ENCODE results near the gene PZP.

Gene PZP

DNA sequence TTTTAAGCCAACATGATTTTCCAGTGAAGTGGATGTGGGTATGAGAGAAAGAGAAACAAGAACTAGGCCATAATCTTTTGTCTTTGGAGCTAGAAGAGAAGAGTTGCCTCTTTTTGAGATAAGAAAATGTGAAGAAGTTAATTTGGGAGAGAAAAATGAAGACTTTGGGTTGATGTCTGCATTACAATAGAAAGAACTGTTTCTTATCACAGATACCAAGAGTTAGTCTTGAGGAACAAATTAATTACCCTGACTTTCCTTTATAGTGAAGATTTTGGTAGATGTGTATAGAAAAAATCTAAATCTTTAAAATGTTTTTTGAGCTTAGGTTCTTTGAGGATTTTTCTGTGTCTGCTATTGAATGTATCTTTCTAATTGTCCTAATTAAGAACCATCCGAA, 96.7 kb downstream of the PZP start:
- H3K9me3 ChIP-seq (ENCODE audit: insufficient read depth, low read depth, low read length): no peaks in the 10 kb centered on the region
- H3K4me3 ChIP-seq (ENCODE audit: low read length): no peak overlapping the region
- no peaks in the 10 kb centered on the region for H3K27me3 ChIP-seq (ENCODE audit: insufficient read depth, low read length)
- H3K27ac ChIP-seq (ENCODE audit: low read depth, low read length): no peak overlapping the region
- no peaks in the 10 kb centered on the region for H3K36me3 ChIP-seq (ENCODE audit: insufficient read depth, low read length)
- no peak overlapping the region for H3K9ac ChIP-seq (ENCODE audit: low read depth, low read length)
- no CpG with 5 or more reads among the region's 1 CpG for WGBS
- peaks cover 6% of the 10 kb centered on the region; the same call in 1 of the 2 replicates for H3K4me1 ChIP-seq (ENCODE audit: insufficient read depth, low read length)

DNA sequence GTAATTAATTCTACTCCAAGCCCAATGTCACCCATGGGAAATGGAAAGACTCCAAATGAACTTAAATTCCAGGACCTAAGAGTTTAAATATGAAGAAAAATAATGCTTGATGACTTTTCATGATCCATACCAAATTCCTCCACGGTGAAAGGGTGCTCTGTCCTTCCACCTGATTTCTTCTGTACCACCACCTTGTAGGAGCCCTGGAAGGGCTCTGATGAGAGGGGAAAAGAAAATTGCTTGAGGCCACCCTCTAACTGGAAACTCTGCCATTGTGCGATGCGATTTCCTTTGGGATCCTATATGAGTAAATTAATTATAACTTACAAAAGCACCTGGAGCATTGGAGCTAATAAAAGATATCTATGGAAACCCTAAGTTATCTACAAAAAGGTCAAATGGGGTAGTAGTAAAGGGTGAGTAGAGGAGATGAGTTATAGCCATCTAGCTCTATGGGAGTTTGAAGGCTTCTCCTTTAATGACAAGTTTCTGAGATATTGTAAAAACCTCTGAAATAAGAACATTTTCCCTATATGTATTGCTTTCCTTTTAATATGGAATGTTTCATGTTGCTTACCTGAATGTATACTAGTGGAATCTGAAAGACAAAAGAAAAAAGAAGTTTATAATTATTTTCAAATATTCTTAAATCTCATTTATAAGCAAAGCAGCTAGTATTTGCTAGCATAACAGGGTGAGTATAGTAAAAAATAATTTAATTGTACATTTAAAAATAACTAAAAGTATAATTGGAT, 98.3 kb downstream of the PZP start:
- Histone ChIP-seq H3K36me3 (ENCODE audit: insufficient read depth, low read length) (no peaks in the 10 kb centered on the region), H3K9me3 (ENCODE audit: insufficient read depth, low read depth, low read length) (no peaks in the 10 kb centered on the region), H3K27me3 (ENCODE audit: insufficient read depth, low read length) (no peaks in the 10 kb centered on the region), H3K9ac (ENCODE audit: low read depth, low read length) (no peak overlapping the region), H3K4me1 (ENCODE audit: insufficient read depth, low read length) (no peaks in the 10 kb centered on the region), H3K27ac (ENCODE audit: low read depth, low read length) (no peak overlapping the region), H3K4me3 (ENCODE audit: low read length) (no peak overlapping the region)
- WGBS: no CpG with 5 or more reads among the region's 3 CpGs

DNA sequence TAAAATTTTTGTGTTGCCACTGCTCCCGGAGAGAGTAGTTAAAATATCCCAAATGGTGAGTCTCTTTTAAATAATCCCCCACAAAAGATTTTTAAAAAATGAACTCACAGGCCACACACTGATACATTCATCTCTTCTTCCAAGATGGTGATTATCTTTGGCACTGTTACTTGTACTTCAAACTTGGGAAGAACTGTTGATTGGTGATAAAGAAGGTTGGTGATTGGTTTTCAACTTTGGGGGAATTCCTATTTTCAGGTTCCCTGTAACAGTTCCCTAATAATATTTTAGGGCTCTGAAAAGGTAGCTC, 99.0 kb downstream of the PZP start:
- Histone ChIP-seq H3K9ac (ENCODE audit: low read depth, low read length) (no peak overlapping the region), H3K9me3 (ENCODE audit: insufficient read depth, low read depth, low read length) (no peaks in the 10 kb centered on the region), H3K4me1 (ENCODE audit: insufficient read depth, low read length) (no peaks in the 10 kb centered on the region), H3K4me3 (ENCODE audit: low read length) (no peak overlapping the region), H3K27me3 (ENCODE audit: insufficient read depth, low read length) (no peaks in the 10 kb centered on the region), H3K36me3 (ENCODE audit: insufficient read depth, low read length) (no peaks in the 10 kb centered on the region), H3K27ac (ENCODE audit: low read depth, low read length) (no peak overlapping the region)
- 93% methylated on average over 1 of the region's 1 CpG for WGBS

GRCh38 chr12:9108504-9109212, 99.5 kb downstream of the PZP start:
- no peak overlapping the region for H3K27ac ChIP-seq (ENCODE audit: low read depth, low read length)
- no peaks in the 10 kb centered on the region for H3K4me1 ChIP-seq (ENCODE audit: insufficient read depth, low read length)
- H3K9ac ChIP-seq (ENCODE audit: low read depth, low read length): no peak overlapping the region
- no peaks in the 10 kb centered on the region for H3K36me3 ChIP-seq (ENCODE audit: insufficient read depth, low read length)
- H3K4me3 ChIP-seq (ENCODE audit: low read length): no peak overlapping the region
- H3K9me3 ChIP-seq (ENCODE audit: insufficient read depth, low read depth, low read length): no peaks in the 10 kb centered on the region
- H3K27me3 ChIP-seq (ENCODE audit: insufficient read depth, low read length): no peaks in the 10 kb centered on the region
- WGBS: 72% methylated on average over 4 of the region's 5 CpGs

DNA sequence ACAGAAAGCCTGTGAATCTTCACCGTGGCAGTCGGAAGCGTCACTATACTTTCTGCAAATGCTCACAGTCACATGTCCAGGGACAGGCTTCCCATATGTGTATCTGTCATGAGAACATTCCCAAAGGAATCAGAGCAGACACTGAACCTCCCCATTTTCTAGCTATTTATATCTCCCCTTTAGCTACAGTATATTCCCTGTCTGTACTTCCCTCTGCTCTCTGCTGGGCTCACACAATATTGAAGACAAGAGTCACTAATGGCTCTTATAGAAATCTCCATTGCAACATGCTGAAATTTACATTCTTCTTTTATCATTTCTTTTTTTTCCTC, 100.7 kb downstream of the PZP start:
- no peaks in the 10 kb centered on the region for H3K9me3 ChIP-seq (ENCODE audit: insufficient read depth, low read depth, low read length)
- no peaks in the 10 kb centered on the region for H3K27me3 ChIP-seq (ENCODE audit: insufficient read depth, low read length)
- H3K36me3 ChIP-seq (ENCODE audit: insufficient read depth, low read length): no peaks in the 10 kb centered on the region
- H3K9ac ChIP-seq (ENCODE audit: low read depth, low read length): no peak overlapping the region
- 94% methylated on average over 3 of the region's 3 CpGs for WGBS
- no peaks in the 10 kb centered on the region for H3K4me1 ChIP-seq (ENCODE audit: insufficient read depth, low read length)
- no peak overlapping the region for H3K4me3 ChIP-seq (ENCODE audit: low read length)
- H3K27ac ChIP-seq (ENCODE audit: low read depth, low read length): no peak overlapping the region

GRCh38 chr12:9106610-9107541, 101.3 kb downstream of the PZP start:
- no peak overlapping the region for H3K27ac ChIP-seq (ENCODE audit: low read depth, low read length)
- H3K9ac ChIP-seq (ENCODE audit: low read depth, low read length): no peak overlapping the region
- H3K27me3 ChIP-seq (ENCODE audit: insufficient read depth, low read length): no peaks in the 10 kb centered on the region
- H3K4me3 ChIP-seq (ENCODE audit: low read length): no peak overlapping the region
- 97% methylated on average over 8 of the region's 11 CpGs for WGBS
- no peaks in the 10 kb centered on the region for H3K4me1 ChIP-seq (ENCODE audit: insufficient read depth, low read length)
- H3K36me3 ChIP-seq (ENCODE audit: insufficient read depth, low read length): no peaks in the 10 kb centered on the region
- no peaks in the 10 kb centered on the region for H3K9me3 ChIP-seq (ENCODE audit: insufficient read depth, low read depth, low read length)

DNA sequence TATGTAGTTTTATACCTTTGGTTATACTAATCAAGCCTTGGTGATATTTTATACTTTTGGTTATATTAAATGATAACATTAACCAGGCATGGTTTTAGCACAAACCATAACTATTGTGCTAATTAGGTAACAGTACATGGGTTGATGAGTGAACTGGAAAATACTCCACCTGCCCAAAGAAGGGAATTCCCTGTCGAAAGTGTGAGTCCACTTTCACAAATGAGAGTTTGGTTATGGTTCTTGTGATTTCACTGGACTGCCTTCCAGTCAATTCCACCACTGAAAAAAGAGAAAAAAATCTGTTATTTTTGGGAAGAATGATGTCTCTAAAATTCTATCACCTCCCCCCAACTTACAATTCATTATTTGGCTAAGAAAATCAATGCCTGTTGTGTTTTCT, 102.1 kb downstream of the PZP start:
- Histone ChIP-seq H3K27me3 (ENCODE audit: insufficient read depth, low read length) (no peaks in the 10 kb centered on the region), H3K9ac (ENCODE audit: low read depth, low read length) (no peak overlapping the region), H3K27ac (ENCODE audit: low read depth, low read length) (no peak overlapping the region), H3K4me1 (ENCODE audit: insufficient read depth, low read length) (no peaks in the 10 kb centered on the region), H3K9me3 (ENCODE audit: insufficient read depth, low read depth, low read length) (no peaks in the 10 kb centered on the region), H3K36me3 (ENCODE audit: insufficient read depth, low read length) (no peaks in the 10 kb centered on the region), H3K4me3 (ENCODE audit: low read length) (no peak overlapping the region)
- no CpG with 5 or more reads among the region's 1 CpG for WGBS

- H3K36me3 ChIP-seq (ENCODE audit: insufficient read depth, low read length): no peaks in the 10 kb centered on the region
- H3K9ac ChIP-seq (ENCODE audit: low read depth, low read length): no peak overlapping the region
- H3K27ac ChIP-seq (ENCODE audit: low read depth, low read length): no peak overlapping the region
- H3K4me1 ChIP-seq (ENCODE audit: insufficient read depth, low read length): no peaks in the 10 kb centered on the region
- no peaks in the 10 kb centered on the region for H3K27me3 ChIP-seq (ENCODE audit: insufficient read depth, low read length)
- no peaks in the 10 kb centered on the region for H3K9me3 ChIP-seq (ENCODE audit: insufficient read depth, low read depth, low read length)
- H3K4me3 ChIP-seq (ENCODE audit: low read length): no peak overlapping the region
These were observed 103.3 kb downstream of the PZP start for GRCh38 chr12:9104767-9105423.

DNA sequence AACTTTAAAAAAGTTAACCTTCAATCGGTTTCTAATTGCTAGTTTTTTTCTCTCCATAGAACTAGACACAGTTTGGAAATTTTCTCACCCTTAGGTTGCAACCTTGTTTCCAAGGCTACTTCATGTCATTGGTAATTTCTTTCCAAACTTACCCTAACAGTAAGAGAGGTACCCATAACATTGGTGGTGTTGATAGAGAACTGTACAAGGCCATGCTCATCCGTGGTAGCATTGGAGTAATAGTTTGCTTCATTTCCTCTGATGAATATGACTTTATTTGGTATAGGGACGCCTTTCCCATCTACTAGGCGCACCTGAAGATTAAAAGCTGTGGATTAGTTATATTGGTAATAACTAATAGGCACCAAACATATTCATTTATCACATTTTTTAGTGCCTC, 104.1 kb downstream of the PZP start:
- Histone ChIP-seq H3K4me3 (ENCODE audit: low read length) (no peak overlapping the region), H3K27ac (ENCODE audit: low read depth, low read length) (no peak overlapping the region), H3K9me3 (ENCODE audit: insufficient read depth, low read depth, low read length) (no peaks in the 10 kb centered on the region), H3K9ac (ENCODE audit: low read depth, low read length) (no peak overlapping the region), H3K36me3 (ENCODE audit: insufficient read depth, low read length) (no peaks in the 10 kb centered on the region), H3K4me1 (ENCODE audit: insufficient read depth, low read length) (no peaks in the 10 kb centered on the region), H3K27me3 (ENCODE audit: insufficient read depth, low read length) (no peaks in the 10 kb centered on the region)
- WGBS: 43% methylated on average over 2 of the region's 4 CpGs

DNA sequence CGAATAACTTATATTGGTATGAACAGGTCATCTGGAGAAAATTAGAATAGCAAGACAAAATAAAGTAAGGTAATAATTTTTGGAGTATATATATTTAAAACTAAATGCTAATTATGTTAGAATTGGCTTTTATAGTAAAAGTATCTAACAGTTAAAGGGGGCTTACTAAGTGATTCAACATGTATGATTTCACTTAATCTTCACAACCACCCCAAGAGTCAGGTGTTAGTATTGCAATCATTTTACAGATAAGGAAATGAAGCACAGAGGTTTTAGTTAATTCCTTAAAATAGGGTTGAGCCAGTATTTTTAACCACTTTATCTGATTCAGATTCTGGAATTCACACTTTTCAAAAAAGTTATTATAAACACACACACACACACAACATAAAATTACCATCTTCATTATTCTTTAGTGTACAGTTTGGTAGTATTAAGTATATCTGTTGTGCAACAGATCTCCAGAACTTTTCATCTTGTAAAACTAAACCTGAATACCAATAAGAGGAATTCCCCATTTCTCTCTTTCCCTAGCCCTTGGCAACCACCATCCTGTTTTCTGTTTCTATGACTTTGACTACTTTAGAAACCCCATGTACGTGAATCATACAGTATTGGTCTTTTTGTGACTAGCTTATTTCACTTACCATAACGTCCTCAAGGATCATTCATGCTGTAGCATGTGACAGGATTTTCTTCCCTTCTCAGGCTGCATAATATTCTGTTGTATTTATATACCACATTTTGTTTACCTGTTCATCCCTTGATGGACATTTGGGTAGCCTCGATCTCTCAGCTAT, 104.9 kb downstream of the PZP start:
- H3K4me3 ChIP-seq (ENCODE audit: low read length): no peak overlapping the region
- H3K27ac ChIP-seq (ENCODE audit: low read depth, low read length): no peak overlapping the region
- no peak overlapping the region for H3K9ac ChIP-seq (ENCODE audit: low read depth, low read length)
- no peaks in the 10 kb centered on the region for H3K27me3 ChIP-seq (ENCODE audit: insufficient read depth, low read length)
- 91% methylated on average over 4 of the region's 4 CpGs for WGBS
- no peaks in the 10 kb centered on the region for H3K9me3 ChIP-seq (ENCODE audit: insufficient read depth, low read depth, low read length)
- H3K4me1 ChIP-seq (ENCODE audit: insufficient read depth, low read length): no peaks in the 10 kb centered on the region
- no peaks in the 10 kb centered on the region for H3K36me3 ChIP-seq (ENCODE audit: insufficient read depth, low read length)

Data from HUES64 (cell line).